ENCODE results near the gene NF1.

The NF1 gene

DNA sequence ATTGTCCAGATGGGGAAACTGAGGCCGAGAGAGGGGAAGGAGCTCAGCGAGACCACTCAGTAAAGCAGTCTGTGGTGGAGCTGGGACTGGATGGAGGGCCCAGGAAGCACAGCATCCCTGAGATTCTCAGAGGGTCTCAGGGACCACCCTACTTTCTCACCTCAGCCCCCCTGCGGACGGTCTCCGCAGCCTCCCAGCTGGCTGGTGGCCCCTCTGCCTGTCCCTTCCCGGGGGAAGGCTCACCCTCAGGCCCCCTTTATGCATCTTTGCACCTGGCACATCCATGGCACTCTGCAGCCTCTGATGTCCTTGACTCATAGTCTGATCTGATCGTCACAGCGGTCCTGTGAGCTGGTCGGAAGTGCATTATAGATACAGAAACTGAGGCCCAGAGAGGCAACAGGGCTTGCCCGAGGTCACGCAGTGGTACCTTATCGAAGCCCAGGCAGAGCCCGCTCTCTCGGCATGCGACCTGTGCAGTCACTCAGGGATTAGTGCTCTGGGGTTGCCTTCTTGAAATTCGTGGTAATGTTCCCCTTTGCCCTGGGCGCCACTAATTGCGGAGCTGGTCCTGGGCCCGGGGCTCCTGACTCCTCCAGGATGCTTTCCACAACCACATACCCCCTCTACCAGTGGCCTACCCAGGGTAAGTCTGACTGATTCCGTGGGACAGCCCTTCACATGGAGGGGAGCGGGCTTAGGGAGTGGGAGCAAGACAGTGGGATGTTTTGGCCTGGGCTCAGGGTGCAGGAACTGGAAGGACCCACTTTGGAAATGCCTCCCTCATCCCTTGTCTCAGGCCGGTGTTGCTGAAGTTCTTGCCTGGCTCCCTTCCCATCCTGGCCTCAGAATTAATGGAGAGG, 321.1 kb downstream of the NF1 start:
- no peak overlapping the region for H3K4me3 ChIP-seq (replicated peaks in 1 of 2; ENCODE audit: low read depth in 2 of 2, low read length in 2 of 2)
- TF ChIP-seq CTCF (IDR thresholded peaks at IDR 0.05; ENCODE audit: low read depth, low read length), result no peak
- no peak for DNase-seq (ENCODE audit: low read depth in 2 of 2)

- no peak overlapping the region for H3K4me3 ChIP-seq (replicated peaks in 1 of 2; ENCODE audit: low read depth in 2 of 2, low read length in 2 of 2)
- no peak for TF ChIP-seq CTCF (IDR thresholded peaks at IDR 0.05; ENCODE audit: low read depth, low read length)
- peak in 1 of 2 donors; percentile 32 for DNase-seq (ENCODE audit: low read depth in 2 of 2)
These were observed 321.7 kb downstream of the NF1 start for GRCh38 chr17:31416503-31416923.

GRCh38 chr17:31417051-31417792, 322.4 kb downstream of the NF1 start:
- TF ChIP-seq CTCF (IDR thresholded peaks at IDR 0.05; ENCODE audit: low read depth, low read length), result no peak
- H3K4me3 ChIP-seq (replicated peaks in 1 of 2; ENCODE audit: low read depth in 2 of 2, low read length in 2 of 2), result no peak overlapping the region
- no peak for DNase-seq (ENCODE audit: low read depth in 2 of 2)

GRCh38 chr17:31418773-31419350, 324.1 kb downstream of the NF1 start:
- DNase-seq (ENCODE audit: low read depth in 2 of 2), result no peak
- no peak for TF ChIP-seq CTCF (IDR thresholded peaks at IDR 0.05; ENCODE audit: low read depth, low read length)
- H3K4me3 ChIP-seq (replicated peaks in 1 of 2; ENCODE audit: low read depth in 2 of 2, low read length in 2 of 2), result no peak overlapping the region

DNA sequence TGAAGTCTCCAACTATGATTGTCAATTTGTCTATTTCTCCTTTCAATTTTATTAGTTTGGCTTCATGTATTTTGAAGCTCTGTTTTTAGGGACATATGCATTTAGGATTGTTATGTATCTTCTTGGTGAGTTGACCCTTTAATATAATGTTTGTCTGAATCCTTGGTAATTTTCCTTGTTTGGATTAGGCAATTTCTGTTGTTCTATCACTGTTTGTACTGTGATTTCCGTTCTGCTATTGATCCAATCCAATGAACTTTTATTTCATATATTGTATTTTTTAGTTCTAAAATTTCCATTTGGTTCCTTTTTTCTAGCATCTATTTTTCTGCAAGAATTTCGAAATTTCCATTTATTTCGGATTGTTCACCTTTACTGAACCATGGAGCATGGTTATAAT, 327.7 kb downstream of the NF1 start:
- no peak overlapping the region for H3K4me3 ChIP-seq (replicated peaks in 1 of 2; ENCODE audit: low read depth in 2 of 2, low read length in 2 of 2)
- no peak for DNase-seq (ENCODE audit: low read depth in 2 of 2)
- no peak for TF ChIP-seq CTCF (IDR thresholded peaks at IDR 0.05; ENCODE audit: low read depth, low read length)

DNA sequence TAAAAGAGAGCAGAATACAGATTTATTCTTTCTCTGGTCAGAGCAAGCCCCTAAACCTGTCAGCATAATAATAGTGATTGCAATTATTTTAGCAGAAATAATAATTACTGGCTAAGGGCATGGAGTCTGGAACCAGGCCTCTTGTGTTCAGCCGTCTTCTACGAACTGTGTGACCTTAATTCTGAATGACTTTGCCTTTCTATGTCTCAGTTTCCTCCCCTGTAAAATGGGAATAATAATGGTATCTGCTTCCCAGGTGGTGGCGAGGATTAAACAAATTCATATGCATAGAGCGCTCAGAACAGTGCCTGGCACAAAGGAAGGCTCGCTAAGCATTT, 330.1 kb downstream of the NF1 start:
- no peak overlapping the region for H3K4me3 ChIP-seq (replicated peaks in 1 of 2; ENCODE audit: low read depth in 2 of 2, low read length in 2 of 2)
- DNase-seq (ENCODE audit: low read depth in 2 of 2), result no peak
- TF ChIP-seq CTCF (IDR thresholded peaks at IDR 0.05; ENCODE audit: low read depth, low read length), result no peak

All from cardiac fibroblast (primary cell).